ENCODE results near the gene HDAC7. TPM values are rescaled to one million over a fixed set of nuclear protein-coding genes. Genes with fewer than 3 reads are reported as not detected.

HDAC7 gene
- total RNA-seq, 1 donor from 2014 or later, result 93.2 TPM

DNA sequence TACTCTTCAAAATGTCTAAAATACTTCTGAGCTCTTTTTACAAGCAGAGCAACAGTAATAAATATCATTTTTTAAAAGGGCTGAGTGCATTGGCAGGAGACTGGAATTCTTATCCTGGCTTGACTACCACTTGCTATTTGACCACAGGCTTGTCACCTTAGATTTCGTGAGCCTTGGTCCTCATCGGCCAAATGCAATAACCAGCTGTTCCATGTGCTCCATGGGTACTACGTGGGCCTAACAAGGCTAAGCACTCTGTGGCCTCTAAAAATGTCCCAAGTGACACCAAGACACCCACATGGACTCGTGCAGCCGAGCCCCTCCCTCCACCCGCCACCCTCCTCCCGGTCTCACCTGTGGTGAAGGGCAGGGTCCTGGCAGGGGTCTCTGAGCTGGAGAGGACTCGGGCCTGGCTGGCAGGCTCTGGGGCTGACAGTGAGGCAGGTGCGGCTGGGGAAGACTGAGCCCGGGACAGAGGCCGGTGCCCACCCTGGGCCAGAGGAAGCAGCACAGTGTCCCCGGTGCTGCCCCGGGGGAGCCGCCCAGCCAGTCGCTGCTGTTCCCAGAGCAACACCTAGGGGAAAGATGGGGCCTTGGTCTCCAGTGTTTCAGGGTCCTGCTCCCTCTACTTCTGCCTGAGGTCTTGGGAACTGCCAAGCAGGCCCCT lies 26.6 kb downstream of the HDAC7 start:
- H3K4me3 Mint-ChIP-seq (ENCODE audit: unreplicated experiment), result no peak overlapping the region
- H3K27me3 Mint-ChIP-seq (ENCODE audit: low read depth), result no peaks in the 10 kb centered on the region
- no peak overlapping the region for H3K27ac Mint-ChIP-seq (ENCODE audit: unreplicated experiment)
- H3K9me3 Mint-ChIP-seq (ENCODE audit: low read depth), result no peaks in the 10 kb centered on the region
- DNase-seq (ENCODE audit: low spot score), result no peak
- no peaks in the 10 kb centered on the region for H3K4me1 Mint-ChIP-seq (ENCODE audit: low read depth)
- TF ChIP-seq, protein P1, sequence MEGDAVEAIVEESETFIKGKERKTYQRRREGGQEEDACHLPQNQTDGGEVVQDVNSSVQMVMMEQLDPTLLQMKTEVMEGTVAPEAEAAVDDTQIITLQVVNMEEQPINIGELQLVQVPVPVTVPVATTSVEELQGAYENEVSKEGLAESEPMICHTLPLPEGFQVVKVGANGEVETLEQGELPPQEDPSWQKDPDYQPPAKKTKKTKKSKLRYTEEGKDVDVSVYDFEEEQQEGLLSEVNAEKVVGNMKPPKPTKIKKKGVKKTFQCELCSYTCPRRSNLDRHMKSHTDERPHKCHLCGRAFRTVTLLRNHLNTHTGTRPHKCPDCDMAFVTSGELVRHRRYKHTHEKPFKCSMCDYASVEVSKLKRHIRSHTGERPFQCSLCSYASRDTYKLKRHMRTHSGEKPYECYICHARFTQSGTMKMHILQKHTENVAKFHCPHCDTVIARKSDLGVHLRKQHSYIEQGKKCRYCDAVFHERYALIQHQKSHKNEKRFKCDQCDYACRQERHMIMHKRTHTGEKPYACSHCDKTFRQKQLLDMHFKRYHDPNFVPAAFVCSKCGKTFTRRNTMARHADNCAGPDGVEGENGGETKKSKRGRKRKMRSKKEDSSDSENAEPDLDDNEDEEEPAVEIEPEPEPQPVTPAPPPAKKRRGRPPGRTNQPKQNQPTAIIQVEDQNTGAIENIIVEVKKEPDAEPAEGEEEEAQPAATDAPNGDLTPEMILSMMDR (IDR thresholded peaks at IDR 0.05), result no peak
- peaks cover 32% of the 10 kb centered on the region for H3K36me3 Mint-ChIP-seq (ENCODE audit: low read depth)

DNA sequence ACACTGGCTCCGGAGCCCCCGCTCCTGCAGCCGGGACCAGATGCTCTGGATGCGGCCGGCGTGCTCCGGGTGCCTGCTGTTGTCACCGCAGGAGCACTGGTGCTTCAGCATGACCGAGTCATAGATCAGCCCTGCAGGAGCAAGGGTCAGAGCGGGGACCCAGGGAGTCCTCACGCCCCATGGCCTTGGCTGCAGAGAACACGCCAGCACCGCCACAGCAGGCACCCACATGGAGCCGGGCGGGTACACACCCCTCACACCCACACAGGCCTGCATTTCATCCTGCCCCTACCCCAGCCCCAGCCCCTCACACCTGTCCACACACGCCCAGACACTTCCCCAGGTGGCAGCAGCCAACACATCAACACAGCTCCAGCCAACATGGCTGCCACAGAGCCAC lies 27.8 kb downstream of the HDAC7 start:
- H3K4me3 Mint-ChIP-seq (ENCODE audit: unreplicated experiment), result no peak overlapping the region
- H3K9me3 Mint-ChIP-seq (ENCODE audit: low read depth), result no peaks in the 10 kb centered on the region
- H3K27ac Mint-ChIP-seq (ENCODE audit: unreplicated experiment), result no peak overlapping the region
- TF ChIP-seq, protein P1 (IDR thresholded peaks at IDR 0.05), result no peak
- DNase-seq (ENCODE audit: low spot score), result no peak
- H3K27me3 Mint-ChIP-seq (ENCODE audit: low read depth), result no peaks in the 10 kb centered on the region
- no peaks in the 10 kb centered on the region for H3K4me1 Mint-ChIP-seq (ENCODE audit: low read depth)
- peaks cover 37% of the 10 kb centered on the region for H3K36me3 Mint-ChIP-seq (ENCODE audit: low read depth)

DNA sequence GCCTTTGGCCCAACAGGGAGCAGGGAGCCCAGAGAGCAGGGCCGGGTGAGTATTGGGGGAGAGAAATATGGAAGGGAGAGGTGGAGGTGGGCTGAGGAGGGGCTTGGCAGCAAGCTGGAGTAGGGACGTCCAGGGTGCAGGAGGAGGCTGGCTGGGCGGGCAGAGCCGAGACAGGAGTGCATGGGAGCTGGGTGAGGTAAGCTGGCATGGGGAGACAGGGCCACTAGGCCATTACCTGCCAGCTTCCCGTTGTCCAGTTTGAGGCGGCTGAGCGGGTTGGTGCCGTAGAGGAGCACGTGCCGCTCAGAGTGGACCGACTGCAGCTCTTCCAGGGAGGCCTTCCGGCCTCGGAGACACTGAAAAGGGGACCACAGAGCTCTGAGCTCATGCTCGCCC lies 28.4 kb downstream of the HDAC7 start:
- no peak for DNase-seq (ENCODE audit: low spot score)
- H3K27me3 Mint-ChIP-seq (ENCODE audit: low read depth), result no peaks in the 10 kb centered on the region
- H3K27ac Mint-ChIP-seq (ENCODE audit: unreplicated experiment), result no peak overlapping the region
- TF ChIP-seq, protein P1 (IDR thresholded peaks at IDR 0.05), result no peak
- H3K36me3 Mint-ChIP-seq (ENCODE audit: low read depth), result peaks cover 40% of the 10 kb centered on the region
- no peak overlapping the region for H3K4me3 Mint-ChIP-seq (ENCODE audit: unreplicated experiment)
- no peaks in the 10 kb centered on the region for H3K9me3 Mint-ChIP-seq (ENCODE audit: low read depth)
- H3K4me1 Mint-ChIP-seq (ENCODE audit: low read depth), result no peaks in the 10 kb centered on the region

DNA sequence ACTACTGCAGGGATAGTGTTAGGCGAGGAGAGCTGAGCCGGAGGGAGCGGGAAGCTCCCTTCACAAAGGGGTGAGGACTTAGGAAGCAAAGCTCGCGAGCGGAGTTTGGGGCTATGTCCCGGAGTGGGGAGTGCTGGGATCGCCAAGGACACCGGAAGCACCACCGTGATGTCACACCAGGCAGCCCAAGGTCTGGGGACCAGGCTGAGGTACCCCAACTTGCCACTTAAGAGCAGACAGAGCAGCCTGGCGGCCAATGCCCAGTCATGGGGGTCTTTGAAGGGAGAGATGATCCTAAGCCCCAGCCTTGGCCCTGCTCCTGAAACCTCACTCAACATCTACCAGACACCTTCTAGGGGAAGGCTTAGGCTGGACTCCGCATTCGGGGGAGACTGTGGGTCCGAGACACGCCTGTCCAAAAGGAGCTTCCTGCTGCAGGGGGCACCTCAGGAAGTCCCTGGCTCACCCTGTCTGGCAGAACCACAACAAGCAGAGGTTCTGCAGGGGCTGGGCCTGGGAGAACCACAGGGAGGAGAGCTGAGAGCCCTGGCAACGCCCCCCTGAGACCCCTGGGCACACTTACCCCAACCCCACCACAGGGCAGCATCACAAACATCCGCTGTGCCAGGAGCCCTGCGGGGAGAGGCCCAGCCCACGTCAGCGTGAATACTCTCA lies 28.9 kb downstream of the HDAC7 start:
- TF ChIP-seq, protein P1 (IDR thresholded peaks at IDR 0.05), result no peak
- H3K27me3 Mint-ChIP-seq (ENCODE audit: low read depth), result no peaks in the 10 kb centered on the region
- peaks cover 44% of the 10 kb centered on the region for H3K36me3 Mint-ChIP-seq (ENCODE audit: low read depth)
- no peaks in the 10 kb centered on the region for H3K4me1 Mint-ChIP-seq (ENCODE audit: low read depth)
- no peaks in the 10 kb centered on the region for H3K9me3 Mint-ChIP-seq (ENCODE audit: low read depth)
- H3K27ac Mint-ChIP-seq (ENCODE audit: unreplicated experiment), result no peak overlapping the region
- no peak for DNase-seq (ENCODE audit: low spot score)
- H3K4me3 Mint-ChIP-seq (ENCODE audit: unreplicated experiment), result no peak overlapping the region

DNA sequence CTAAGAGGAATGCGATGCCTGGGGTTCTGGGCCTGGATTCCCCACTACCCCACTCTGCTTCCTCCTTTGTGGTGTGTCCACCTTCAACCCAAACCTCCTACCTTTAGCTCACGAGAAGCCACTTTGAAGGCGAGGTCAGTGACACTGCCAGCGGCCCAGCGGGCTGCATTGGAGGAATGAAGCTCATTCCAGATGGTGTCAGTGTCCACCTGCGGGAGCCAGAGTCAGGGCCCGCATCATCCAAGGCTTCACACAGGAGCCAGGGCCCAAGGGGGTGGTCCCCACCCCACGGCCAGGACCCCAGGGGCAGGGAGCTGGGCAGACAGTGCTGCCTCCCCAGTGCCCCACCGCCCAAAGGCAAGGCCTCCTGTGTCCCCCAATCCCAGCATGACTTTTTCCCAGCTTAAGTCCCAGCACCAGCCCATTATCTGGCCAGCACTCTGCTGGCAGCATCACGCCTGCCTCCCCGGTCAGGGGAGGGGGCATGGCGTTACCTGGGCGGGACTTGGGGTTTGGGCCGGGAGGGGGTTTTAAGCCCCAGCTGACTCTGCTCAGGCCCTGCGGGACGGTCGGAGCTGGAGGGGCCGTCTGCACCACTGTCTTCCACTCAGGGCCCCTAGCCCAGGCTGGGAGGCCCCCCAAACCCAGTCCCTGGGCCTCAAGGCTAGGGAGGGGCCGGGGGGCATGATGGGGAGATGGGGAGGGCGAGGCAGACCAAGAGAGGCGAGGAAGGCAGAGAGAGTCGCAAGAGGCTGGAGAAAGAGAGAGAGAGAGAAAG lies 29.8 kb downstream of the HDAC7 start:
- TF ChIP-seq, protein P1 (IDR thresholded peaks at IDR 0.05), result no peak
- DNase-seq (ENCODE audit: low spot score), result no peak
- Mint-ChIP-seq H3K4me1 (ENCODE audit: low read depth) (no peaks in the 10 kb centered on the region), H3K36me3 (ENCODE audit: low read depth) (peaks cover 45% of the 10 kb centered on the region), H3K27me3 (ENCODE audit: low read depth) (no peaks in the 10 kb centered on the region), H3K4me3 (ENCODE audit: unreplicated experiment) (no peak overlapping the region), H3K27ac (ENCODE audit: unreplicated experiment) (no peak overlapping the region), H3K9me3 (ENCODE audit: low read depth) (no peaks in the 10 kb centered on the region)

All from chondrocyte (in vitro differentiated cells).